Measurements from ENCODE around the gene NRM.
"Not testable (repeated sequence)": the region's sequence is repeated elsewhere in the genome, so short reads cannot be mapped to it uniquely, and the experiment has no call there.

NRM gene

DNA sequence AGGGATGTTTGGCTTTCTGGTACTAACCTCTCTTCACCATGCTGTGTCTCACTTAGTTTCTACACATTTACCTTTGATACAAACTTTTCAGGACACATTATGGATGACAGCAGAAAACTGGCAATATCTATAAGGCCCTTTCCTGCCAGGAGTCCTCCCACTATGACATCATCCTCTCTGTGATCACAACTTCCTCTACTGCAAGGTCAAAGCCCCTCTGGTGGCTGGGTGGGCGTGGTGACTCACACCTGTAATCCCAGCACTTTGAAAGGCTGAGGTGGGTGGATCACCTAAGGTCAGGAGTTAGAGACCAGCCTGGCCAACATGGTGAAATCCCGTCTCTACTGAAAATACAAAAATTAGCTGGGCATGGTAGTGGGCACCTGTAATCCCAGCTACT is 24.5 kb downstream of the NRM start:
- not testable (repeated sequence) for DNase-seq (ENCODE audit: low spot score)

DNA sequence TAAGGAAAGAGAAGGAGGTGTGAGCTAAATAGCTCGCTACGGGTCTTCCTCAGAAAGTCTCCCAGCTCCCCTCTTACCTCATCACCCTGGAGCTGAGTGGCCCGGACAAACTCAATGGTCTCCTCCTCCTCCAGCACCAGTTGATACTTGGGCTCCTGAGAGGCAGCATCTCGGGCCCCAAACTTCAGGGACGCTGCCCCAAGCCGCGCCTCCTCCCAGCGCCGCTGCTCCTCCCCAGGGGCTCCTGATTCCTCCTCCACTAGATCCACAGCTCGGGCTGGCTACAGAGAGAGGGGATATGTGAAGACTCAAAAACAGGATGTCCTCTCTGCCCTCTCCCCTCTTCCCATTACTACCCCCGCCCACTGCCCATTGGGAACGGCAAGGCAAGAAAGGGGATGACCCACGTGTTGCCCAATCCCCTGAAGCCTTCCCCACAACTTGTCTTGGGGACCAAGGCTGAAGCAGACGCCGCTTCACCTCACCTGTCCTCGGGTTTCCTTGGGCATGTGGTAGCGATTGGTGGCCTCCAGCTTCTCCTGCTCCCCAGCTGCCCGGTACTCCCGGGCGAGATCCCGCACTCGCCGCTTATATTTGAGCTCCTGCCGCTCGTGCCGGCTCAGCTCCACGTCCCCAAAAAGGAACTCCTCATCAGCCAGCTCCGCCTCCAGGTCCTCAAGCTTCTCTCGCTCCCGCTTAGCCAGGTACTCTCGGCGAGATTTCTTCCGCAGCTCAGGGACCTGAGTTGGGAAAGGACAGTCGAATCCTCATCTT is 25.6 kb downstream of the NRM start:
- no peak for DNase-seq (ENCODE audit: low spot score)

DNA sequence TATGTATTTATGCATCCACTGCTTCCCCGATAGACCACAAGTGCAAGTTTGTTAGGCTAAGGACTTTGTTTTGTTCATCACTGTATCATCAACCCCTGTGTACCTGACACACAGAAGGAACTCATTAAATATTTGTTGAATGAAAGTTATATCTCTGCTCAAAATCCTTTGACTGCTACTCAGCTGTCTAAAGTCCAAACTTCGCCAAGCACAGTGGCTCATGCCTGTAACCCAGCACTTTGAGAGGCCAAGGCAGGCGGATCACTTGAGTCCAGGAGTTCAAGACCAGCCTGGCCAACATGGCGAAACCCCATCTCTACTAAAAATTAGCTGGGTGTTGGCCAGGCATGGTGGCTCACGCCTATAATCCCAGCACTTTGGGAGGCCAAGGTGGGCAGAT is 32.9 kb downstream of the NRM start:
- not testable (repeated sequence) for DNase-seq (ENCODE audit: low spot score)

DNA sequence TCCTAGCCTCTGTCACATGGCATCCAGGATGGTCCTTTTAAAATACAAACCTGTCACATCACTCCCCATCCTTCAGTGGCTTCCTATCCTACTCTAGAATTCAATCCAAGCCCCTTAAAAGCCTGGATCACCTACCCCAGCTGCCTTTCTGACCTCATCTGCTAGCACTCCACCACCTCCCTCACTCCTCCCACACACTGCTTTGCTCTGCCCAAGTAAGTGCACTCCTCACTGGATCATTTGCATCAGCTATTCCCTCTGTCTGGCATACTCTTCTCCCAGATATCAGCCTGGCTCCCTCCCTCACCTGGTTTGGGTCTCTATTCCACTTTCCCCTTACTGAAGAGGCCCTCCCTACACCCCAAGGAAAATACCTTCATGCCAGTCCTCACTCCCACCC is 33.3 kb downstream of the NRM start:
- DNase-seq (ENCODE audit: low spot score), result no peak

GRCh38 chr6:30656513-30656912 is 34.3 kb downstream of the NRM start:
- no peak for DNase-seq (ENCODE audit: low spot score)

DNA sequence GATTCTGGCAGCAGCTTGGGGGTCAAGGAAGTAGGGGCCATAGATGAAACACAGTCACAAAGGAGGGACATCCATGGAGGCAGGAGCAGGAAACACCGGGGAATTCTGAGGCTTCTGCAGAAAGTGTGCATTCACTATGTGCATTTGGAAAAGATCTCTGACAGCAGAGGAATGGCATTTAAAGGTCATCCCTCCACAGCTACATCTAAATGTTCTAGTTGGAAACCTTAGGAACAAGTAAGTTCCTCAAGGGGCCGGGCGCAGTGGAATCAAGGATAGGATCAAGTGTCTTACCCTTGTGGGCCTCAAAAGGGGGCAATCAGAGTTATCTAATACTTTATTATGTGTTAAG is 35.1 kb downstream of the NRM start:
- DNase-seq (ENCODE audit: low spot score), result no peak

DNA sequence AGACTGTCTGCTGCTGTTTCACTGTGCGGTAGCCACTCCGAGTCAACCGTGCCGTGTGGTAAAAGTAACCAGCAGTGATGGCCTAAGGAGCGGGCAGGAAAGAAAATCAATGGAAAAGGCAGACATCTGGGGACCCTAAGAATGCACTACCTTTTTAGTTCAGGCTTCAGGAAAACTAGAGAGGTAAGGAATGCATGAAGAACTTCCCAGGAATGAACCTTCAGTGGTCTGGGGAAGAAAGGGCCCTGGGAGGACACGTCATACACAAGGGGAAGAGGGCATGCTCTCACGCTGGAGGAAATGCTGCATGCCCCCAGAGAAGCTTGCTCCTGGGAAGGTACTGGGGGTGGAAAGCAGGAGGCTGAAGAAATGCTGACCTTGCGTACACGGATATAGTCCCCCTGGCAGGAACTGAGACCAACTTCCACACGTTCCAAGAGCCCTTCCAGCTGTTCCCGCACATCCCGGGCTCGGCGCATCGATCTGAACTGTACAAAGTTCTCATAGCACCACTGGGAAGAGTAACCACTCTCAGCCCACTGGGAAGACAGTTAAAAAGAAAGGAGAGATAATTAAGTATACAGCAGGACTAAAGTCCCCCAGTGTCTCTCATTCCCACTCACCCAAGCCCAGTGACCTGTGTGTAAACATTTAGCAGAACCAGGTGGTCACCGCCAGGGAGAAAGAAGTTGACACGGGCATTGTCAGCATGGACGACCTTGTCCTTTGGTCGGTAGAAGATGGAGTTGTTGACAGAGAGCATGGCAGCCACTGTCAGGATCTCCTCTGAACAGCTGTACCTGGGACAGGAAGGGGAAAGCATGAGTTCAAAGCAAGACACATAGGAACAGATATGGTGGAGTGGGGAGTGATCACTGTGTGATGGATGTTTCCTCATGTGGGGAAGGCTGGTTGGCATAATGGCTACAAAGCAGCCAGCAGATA is 35.7 kb downstream of the NRM start:
- DNase-seq (ENCODE audit: low spot score), result no peak

DNA sequence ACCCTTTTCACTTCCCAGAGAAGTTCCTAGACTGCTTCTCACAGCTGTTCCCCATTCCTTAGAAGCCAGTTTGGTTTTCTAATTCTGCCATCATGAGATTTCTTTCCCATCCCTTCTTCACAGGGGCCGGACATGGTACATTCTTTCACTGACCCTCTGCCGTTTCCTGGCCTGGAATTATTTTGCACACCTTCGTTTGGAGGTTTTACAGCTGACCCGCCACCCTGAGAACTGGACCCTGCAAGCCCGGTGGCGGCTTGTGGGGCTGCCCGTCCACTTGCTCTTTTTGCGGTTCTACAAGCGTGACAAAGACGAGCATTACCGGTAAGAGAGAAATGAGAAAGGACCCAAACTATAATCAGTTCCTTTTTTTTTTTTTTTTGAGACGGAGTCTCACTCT is 39.6 kb downstream of the NRM start:
- no peak for DNase-seq (ENCODE audit: low spot score)

- peak; percentile 61 for DNase-seq (ENCODE audit: low spot score)
These were observed 43.3 kb downstream of the NRM start for GRCh38 chr6:30647242-30648116.

GRCh38 chr6:30646450-30647241 is 44.1 kb downstream of the NRM start, which contains the start of gene C6orf136:
TSS of gene C6orf136 (plus strand) at chr6:30647133. CDS start at chr6:30647232, 99 bp downstream.
- DNase-seq (ENCODE audit: low spot score), result peak; percentile 95

DNA sequence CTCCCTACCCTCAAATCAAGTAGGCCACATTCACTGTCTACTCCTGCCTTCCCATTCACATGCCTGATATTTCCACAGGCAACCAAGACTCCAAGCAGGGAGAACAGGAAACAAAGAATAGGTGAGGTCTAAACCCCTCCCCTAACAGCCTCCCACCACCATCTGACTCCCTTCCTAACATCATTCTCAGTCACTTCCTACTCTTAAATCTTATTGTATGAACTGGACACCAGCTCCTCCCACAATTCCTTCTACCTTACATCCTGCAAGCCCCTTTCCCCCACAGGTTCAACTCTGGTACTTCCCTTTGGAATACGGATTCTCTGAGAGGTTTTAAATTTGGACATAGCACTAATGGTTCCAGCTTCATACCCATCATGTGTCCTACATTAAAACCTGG is 44.8 kb downstream of the NRM start:
- no peak for DNase-seq (ENCODE audit: low spot score)

- no peak for DNase-seq (ENCODE audit: low spot score)
These were observed 46.0 kb downstream of the NRM start for GRCh38 chr6:30644769-30645168.

DNA sequence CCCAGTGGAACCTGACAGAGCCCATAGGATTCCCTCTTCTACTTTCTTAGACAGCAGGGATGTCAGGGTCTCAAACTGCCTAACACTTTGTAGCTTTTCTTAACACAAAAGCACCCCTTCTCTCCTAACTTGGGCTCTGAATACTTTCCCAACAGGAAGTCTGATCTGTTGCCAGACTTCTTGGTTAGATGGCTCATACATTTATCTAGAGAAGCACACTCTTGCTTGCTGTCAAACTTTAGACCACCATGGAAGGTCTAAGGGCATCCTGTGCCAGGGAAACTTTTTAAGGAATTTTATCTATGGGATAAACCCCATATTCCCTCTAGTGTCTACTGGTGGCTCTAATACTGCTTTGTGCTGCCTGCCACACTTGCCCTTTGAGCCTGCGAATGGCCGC is 47.1 kb downstream of the NRM start:
- DNase-seq (ENCODE audit: low spot score), result no peak

DNA sequence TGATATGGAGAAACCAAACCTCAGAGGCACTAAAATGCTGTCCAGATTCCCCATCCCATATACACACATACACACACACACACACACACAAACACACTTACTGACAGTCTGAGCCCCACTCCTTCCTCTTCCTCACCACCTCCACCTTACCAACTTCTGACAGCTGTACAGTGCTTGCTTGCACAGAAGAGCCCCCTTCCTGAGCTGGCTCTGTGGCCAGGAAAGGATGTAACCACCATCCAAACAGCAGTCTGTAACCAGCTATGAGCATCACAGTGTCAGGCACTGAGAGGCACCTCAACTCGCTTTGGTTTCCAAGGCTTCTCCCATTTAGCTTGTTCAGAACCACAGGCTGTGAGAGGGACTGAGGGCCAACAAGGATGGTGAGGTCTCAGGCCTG is 49.7 kb downstream of the NRM start:
- no peak for DNase-seq (ENCODE audit: low spot score)

DNA sequence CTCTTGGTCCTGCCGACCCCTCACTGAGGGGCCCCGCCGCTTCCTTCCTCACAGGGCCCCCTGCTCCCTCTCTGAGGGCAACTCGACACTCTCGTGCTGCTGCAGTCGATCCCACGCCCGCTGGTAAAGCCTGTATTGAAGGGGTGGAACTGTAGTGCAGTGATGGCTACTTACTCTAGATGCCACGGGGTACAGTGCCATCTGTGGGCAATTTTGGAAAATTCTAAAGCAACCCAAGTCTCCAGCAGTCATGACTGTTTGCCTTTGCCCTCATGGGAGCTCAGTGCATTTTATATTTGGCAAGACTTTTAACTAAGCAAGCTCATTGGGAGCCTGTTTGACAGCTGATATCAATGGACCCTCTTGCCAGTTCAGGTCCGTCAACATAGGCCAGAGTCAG is 50.3 kb downstream of the NRM start:
- no peak for DNase-seq (ENCODE audit: low spot score)

Measured in CD4-positive, alpha-beta T cell treated with Interleukin-6 at 100 ng/mL for 8 hours (primary cell).